ENCODE measurements around the gene NFYB. TPM values are rescaled to one million over a fixed set of nuclear protein-coding genes. Genes with fewer than 3 reads are reported as not detected.
"Not testable (repeated sequence)": the region's sequence is repeated elsewhere in the genome, so short reads cannot be mapped to it uniquely, and the experiment has no call there.

The NFYB gene
- total and polyA plus RNA-seq, 3 donors from 2014 or later: 33.8 to 53.1 (median 36.1) TPM

DNA sequence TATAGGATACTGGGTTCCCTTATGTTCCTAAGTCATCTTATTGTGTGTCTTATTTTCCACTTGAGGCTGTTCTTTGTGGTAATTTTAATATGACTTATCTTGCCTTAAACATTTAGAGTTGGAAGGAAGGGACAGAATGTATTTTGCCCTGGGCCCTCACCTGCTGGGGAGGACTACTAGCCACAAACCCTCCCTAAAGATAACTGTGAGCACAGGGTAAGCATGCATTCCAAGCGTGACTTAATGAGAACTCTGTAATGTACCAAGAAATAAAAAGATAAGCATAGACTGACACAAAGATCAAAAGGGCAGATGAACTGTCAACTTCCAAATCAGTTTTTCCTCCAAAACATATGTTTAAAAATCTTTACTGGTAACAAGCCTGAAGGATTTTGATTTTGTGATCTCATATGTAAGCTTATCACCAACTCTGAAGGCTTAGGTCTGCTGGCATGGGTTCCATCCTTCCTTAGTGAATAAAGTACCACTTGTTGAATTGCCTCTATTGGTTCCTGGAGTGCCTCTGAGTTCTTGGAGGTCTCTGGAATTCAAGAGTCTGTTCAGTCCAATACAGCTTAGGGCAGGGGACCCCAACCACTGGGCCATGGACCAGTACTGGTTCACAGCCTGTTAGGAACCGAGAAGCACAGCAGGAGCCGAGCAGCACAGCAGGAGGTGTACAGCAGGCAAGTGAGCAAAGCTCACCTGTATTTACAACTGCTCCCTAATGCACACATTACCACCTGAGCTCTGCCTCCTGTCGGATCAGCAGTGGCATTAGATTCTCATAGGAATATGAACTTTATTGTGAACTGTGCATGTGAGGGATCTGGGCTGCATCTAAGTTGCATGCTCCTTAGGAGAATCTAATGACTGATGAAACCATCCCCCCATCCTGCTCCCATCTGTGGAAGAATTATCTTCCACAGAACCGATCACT lies 29.8 kb upstream of the NFYB start:
- no peak overlapping the region for H3K4me3 ChIP-seq
- WGBS, 2 donors: 87 to 92% methylated on average over 5 of the region's 5 CpGs
- TF ChIP-seq POLR2A (IDR thresholded peaks at IDR 0.05): no peak
- no peak overlapping the region for H3K27ac ChIP-seq
- no peak for DNase-seq
- no peaks in the 10 kb centered on the region for H3K9me3 ChIP-seq
- no peaks in the 10 kb centered on the region for H3K27me3 ChIP-seq
- no peaks in the 10 kb centered on the region for H3K4me1 ChIP-seq
- intact Hi-C loops (cut with DNase I; ENCODE audit: low total_unique reads): no loop called here
- H3K36me3 ChIP-seq (ENCODE audit: low read depth, missing control alignments): no peaks in the 10 kb centered on the region

DNA sequence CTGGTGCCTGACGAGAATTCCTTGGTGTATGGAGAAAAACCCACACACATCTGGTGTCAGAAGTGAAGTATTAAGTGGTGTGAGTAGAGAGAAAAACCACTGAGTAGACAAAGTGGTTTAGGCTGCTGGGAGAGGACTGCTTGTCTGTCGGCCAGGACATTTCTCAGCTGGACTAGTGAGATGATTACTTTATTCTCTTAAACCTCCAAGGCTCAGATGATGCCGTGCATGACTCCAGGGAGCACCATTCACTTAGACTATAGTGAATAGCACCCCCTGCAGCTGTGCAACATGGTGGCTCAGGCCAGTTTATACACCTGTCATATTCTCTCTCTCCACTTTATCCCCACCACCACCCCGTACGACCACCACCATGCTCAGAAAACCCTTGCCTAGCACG lies 28.5 kb upstream of the NFYB start:
- intact Hi-C loops (cut with DNase I; ENCODE audit: low total_unique reads): no loop called here
- Histone ChIP-seq H3K27me3 (no peaks in the 10 kb centered on the region), H3K9me3 (no peaks in the 10 kb centered on the region), H3K4me1 (no peaks in the 10 kb centered on the region), H3K4me3 (no peak overlapping the region), H3K36me3 (ENCODE audit: low read depth, missing control alignments) (no peaks in the 10 kb centered on the region), H3K27ac (no peak overlapping the region)
- DNase-seq: no peak
- TF ChIP-seq POLR2A (IDR thresholded peaks at IDR 0.05): no peak
- TF ChIP-seq, protein P1, sequence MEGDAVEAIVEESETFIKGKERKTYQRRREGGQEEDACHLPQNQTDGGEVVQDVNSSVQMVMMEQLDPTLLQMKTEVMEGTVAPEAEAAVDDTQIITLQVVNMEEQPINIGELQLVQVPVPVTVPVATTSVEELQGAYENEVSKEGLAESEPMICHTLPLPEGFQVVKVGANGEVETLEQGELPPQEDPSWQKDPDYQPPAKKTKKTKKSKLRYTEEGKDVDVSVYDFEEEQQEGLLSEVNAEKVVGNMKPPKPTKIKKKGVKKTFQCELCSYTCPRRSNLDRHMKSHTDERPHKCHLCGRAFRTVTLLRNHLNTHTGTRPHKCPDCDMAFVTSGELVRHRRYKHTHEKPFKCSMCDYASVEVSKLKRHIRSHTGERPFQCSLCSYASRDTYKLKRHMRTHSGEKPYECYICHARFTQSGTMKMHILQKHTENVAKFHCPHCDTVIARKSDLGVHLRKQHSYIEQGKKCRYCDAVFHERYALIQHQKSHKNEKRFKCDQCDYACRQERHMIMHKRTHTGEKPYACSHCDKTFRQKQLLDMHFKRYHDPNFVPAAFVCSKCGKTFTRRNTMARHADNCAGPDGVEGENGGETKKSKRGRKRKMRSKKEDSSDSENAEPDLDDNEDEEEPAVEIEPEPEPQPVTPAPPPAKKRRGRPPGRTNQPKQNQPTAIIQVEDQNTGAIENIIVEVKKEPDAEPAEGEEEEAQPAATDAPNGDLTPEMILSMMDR (IDR thresholded peaks at IDR 0.05): no peak
- 82 to 88% methylated on average over 6 of the region's 6 CpGs for WGBS, 2 donors

DNA sequence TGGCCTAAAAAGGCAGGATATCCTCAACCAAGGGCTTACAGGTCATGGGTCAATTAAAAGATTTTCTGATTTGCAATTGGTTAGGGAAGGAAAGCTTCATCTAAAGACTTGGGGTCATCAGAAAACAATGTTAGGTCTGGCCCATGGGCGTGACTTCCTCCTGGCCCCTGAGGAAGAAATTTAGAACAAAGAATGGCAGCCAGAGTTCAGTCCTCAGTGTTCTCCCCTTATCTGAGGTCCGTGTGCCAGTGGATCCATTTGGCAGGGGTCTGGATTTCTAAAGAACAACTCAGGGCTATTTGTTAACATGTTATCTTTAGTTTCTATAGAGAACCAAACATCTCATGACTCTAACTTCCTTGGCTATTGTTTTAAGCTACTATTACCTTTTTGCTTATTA lies 27.8 kb upstream of the NFYB start:
- Histone ChIP-seq H3K27me3 (no peaks in the 10 kb centered on the region), H3K4me3 (no peak overlapping the region), H3K9me3 (no peaks in the 10 kb centered on the region), H3K4me1 (no peaks in the 10 kb centered on the region), H3K36me3 (ENCODE audit: low read depth, missing control alignments) (no peaks in the 10 kb centered on the region), H3K27ac (no peak overlapping the region)
- WGBS, 2 donors: 37 to 43% methylated on average over 2 of the region's 2 CpGs
- TF ChIP-seq, protein P1 (IDR thresholded peaks at IDR 0.05): no peak
- no peak for TF ChIP-seq POLR2A (IDR thresholded peaks at IDR 0.05)
- DNase-seq: no peak
- intact Hi-C loops (cut with DNase I; ENCODE audit: low total_unique reads): no loop called here

DNA sequence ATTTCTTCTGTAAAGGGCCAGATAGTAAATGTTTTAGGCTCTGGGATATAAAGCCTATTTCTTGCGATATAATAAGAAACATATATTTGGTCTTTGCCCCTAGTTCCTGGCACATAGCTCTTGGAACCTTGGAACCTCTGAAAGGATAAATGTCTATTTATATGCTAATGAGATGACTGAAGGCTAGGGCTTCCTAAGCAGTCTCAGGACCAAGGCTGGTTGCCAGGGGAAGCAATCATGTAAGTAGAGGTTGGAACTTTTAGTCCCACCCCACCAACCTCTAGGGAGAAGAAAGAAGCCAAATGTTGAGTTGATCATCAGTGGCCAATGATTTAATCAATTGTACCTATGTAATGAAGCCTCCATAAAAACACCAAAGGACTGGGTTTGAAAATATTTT lies 26.6 kb upstream of the NFYB start:
- Histone ChIP-seq H3K4me3 (no peak overlapping the region), H3K9me3 (no peaks in the 10 kb centered on the region), H3K27me3 (no peaks in the 10 kb centered on the region), H3K4me1 (no peaks in the 10 kb centered on the region), H3K27ac (no peak overlapping the region), H3K36me3 (ENCODE audit: low read depth, missing control alignments) (no peaks in the 10 kb centered on the region)
- intact Hi-C loops (cut with DNase I; ENCODE audit: low total_unique reads): no loop called here
- DNase-seq: no peak
- no peak for TF ChIP-seq POLR2A (IDR thresholded peaks at IDR 0.05)
- TF ChIP-seq, protein P1 (IDR thresholded peaks at IDR 0.05): no peak
- 39 to 83% methylated on average over 1 of the region's 1 CpG for WGBS, 2 donors

DNA sequence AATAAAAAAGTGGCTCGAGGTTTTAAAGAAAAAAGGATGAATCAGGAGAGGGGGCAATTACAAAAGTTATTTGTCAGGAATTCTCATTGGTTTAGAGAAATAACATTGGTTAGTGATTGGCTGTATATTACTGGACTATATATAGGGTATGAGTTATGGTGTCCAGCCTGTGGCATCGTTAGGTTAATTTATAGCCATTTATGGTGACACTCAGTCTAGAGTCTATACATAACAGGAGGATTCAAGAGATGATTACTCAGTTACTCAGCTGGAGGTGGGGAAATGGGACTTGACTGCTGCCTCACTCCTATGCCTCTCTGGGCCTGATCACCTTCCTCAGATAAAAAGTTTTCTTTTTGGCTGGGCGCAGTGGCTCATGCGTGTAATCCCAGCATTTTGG lies 25.6 kb upstream of the NFYB start:
- intact Hi-C loops (cut with DNase I; ENCODE audit: low total_unique reads): no loop called here
- Histone ChIP-seq H3K9me3 (no peaks in the 10 kb centered on the region), H3K36me3 (ENCODE audit: low read depth, missing control alignments) (no peaks in the 10 kb centered on the region), H3K27ac (no peak overlapping the region), H3K4me3 (no peak overlapping the region), H3K4me1 (no peaks in the 10 kb centered on the region), H3K27me3 (no peaks in the 10 kb centered on the region)
- TF ChIP-seq, protein P1 (IDR thresholded peaks at IDR 0.05): no peak
- no peak for TF ChIP-seq POLR2A (IDR thresholded peaks at IDR 0.05)
- no peak for DNase-seq
- 76 to 81% methylated on average over 4 of the region's 4 CpGs for WGBS, 2 donors

DNA sequence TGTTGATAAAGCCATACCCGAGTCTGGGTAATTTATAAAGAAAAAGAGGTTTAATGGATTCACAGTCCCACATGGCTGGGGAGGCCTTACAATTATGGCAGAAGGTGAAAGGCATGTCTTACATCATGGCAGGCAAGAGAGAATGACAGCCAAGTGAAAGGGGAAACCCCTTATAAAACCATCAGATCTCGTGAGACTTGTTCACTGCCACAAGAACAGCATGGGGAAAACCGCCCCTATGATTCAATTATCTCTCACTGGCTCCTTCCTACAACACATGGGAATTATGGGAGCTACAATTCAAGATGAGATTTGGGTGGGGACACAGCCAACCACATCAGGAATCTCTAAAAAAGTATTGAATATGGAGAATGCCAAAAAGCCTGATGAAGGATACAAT lies 25.0 kb upstream of the NFYB start:
- H3K27ac ChIP-seq; H3K36me3 ChIP-seq (ENCODE audit: low read depth, missing control alignments); intact Hi-C loops (cut with DNase I; ENCODE audit: low total_unique reads); DNase-seq; H3K4me1 ChIP-seq; H3K9me3 ChIP-seq; H3K4me3 ChIP-seq; H3K27me3 ChIP-seq: not testable (repeated sequence)
- WGBS, 2 donors: 83 to 89% methylated on average over 3 of the region's 3 CpGs
